BLaER1 (cell line): ENCODE results near the gene ZNF620.

ENCODE experiments used
- H3K27ac ChIP-seq: shearing (Covaris generic); formaldehyde crosslinking; 2 replicates; pipeline ENCODE4 v1.8.1; 2022
- H3K27me3 ChIP-seq: shearing (Covaris generic); formaldehyde crosslinking; 2 replicates; pipeline ENCODE4 v1.8.1; 2022
- H3K36me3 ChIP-seq: shearing (Covaris generic); formaldehyde crosslinking; 2 replicates; pipeline ENCODE4 v1.8.1; 2022
- H3K4me1 ChIP-seq: shearing (Covaris generic); formaldehyde crosslinking; 2 replicates; pipeline ENCODE4 v1.8.1; 2022
- H3K4me2 ChIP-seq: shearing (Covaris generic); formaldehyde crosslinking; 2 replicates; pipeline ENCODE4 v1.8.1; 2022
- H3K4me3 ChIP-seq: shearing (Covaris generic); formaldehyde crosslinking; 2 replicates; pipeline ENCODE4 v1.8.1; 2022
- H3K9ac ChIP-seq: shearing (Covaris generic); formaldehyde crosslinking; 2 replicates; pipeline ENCODE4 v1.8.1; 2022
- H3K9me3 ChIP-seq: shearing (Covaris generic); formaldehyde crosslinking; 2 replicates; pipeline ENCODE4 v1.8.1; 2022
- H4K20me1 ChIP-seq: shearing (Covaris generic); formaldehyde crosslinking; 2 replicates; pipeline ENCODE4 v1.8.1; 2022
- Cebpa-rat ChIP-seq: shearing (Covaris generic); IDR thresholded peaks from 2 replicates; pipeline ENCODE4 v1.8.1; 2022

The ZNF620 gene

DNA sequence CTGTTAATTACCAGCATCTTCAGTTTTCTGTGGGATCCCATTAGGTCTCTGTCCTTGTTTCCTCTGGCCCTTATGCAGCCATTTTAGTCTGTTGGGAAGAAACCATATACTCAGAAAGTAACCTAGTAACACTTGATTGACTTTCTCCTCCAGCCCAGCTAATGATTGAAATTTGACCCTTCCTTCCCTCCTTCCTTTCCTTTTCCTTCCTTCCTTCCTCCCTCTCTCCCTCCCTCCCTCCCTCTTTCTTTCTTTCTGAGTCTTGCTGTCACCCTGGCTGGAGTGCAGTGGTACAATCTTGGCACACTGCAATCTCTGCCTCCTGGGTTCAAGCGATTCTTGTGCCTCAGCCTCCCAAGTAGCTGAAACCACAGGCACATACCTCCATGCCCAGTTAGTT lies 5.9 kb upstream of the ZNF620 start:
- Histone ChIP-seq H3K27me3 (no peaks in the 10 kb centered on the region), H3K4me1 (no peaks in the 10 kb centered on the region), H3K9ac (no peak overlapping the region), H4K20me1 (no peaks in the 10 kb centered on the region), H3K4me3 (no peak overlapping the region), H3K27ac (no peak overlapping the region), H3K9me3 (0 out of 2 replicates have a peak, but pooled peaks cover 2% of the 10 kb centered on the region), H3K4me2 (no peak overlapping the region), H3K36me3 (no peaks in the 10 kb centered on the region)
- TF ChIP-seq Cebpa-rat = no peak

- no peaks in the 10 kb centered on the region for H3K36me3 ChIP-seq
- no peak overlapping the region for H3K27ac ChIP-seq
- H4K20me1 ChIP-seq = no peaks in the 10 kb centered on the region
- H3K27me3 ChIP-seq = peaks cover 14% of the 10 kb centered on the region
- H3K4me2 ChIP-seq = no peak overlapping the region
- H3K9me3 ChIP-seq = peaks cover 13% of the 10 kb centered on the region
- H3K4me1 ChIP-seq = 0 out of 2 replicates have a peak, but pooled peaks cover 5% of the 10 kb centered on the region
- no peak overlapping the region for H3K9ac ChIP-seq
- no peak overlapping the region for H3K4me3 ChIP-seq
- no peak for TF ChIP-seq Cebpa-rat
Measured at GRCh38 chr3:40502034-40502433, 3.8 kb upstream of the ZNF620 start.

GRCh38 chr3:40504636-40505430 lies 1.0 kb upstream of the ZNF620 start:
- Histone ChIP-seq H3K9ac (no peak overlapping the region), H3K4me3 (no peak overlapping the region), H3K36me3 (no peaks in the 10 kb centered on the region), H3K27me3 (peaks cover 14% of the 10 kb centered on the region), H3K4me2 (no peak overlapping the region), H3K9me3 (peaks cover 13% of the 10 kb centered on the region), H3K4me1 (0 out of 2 replicates have a peak, but pooled peaks cover 5% of the 10 kb centered on the region), H4K20me1 (no peaks in the 10 kb centered on the region), H3K27ac (no peak overlapping the region)
- no peak for TF ChIP-seq Cebpa-rat

DNA sequence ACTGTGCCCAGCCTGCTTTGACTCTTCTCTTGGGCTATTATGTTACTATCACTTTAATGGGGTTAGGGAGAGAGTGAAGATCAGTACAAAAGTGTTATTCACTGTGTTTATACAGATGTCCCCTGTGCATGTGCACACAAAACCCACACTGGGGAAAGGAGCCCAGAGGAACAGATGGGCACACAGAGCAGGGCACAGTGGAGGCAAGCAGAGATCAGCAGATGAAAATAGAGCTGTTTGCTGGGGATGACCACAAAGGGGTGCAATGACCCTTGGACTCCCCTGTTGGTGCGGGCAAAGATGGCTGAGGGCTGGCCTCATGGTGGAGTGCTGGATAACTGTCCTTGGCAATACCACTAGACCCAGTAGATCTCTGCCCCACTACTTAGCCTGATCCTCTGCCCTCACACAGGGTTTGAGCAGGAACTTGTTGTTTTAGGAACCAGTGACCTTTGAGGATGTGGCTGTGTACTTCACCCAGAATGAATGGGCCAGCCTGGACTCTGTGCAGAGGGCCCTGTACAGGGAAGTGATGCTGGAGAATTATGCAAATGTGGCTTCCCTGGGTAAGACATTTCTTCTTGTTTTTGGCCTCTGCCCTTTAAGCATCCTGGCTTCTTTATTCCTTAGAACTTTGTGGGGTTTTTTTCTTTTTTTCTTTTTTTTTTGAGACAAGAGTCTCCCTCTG lies 5.3 kb downstream of the ZNF620 start:
- no peaks in the 10 kb centered on the region; the same call in 1 of the 2 replicates for H3K36me3 ChIP-seq

GRCh38 chr3:40516201-40516600 lies 10.4 kb downstream of the ZNF620 start:
- Histone ChIP-seq H3K4me2 (no peak overlapping the region), H3K4me1 (no peaks in the 10 kb centered on the region), H3K27me3 (no peaks in the 10 kb centered on the region), H3K9me3 (no peaks in the 10 kb centered on the region; the same call in 1 of the 2 replicates), H3K36me3 (no peaks in the 10 kb centered on the region), H3K27ac (no peak overlapping the region), H3K4me3 (no peak overlapping the region), H4K20me1 (no peaks in the 10 kb centered on the region), H3K9ac (no peak overlapping the region)
- TF ChIP-seq Cebpa-rat = no peak

More for the DNA sequence above, 5.3 kb downstream of the ZNF620 start:
- H3K27me3 ChIP-seq = peaks cover 5% of the 10 kb centered on the region; the same call in 1 of the 2 replicates
- no peak for TF ChIP-seq Cebpa-rat
- no peak overlapping the region for H3K27ac ChIP-seq
- no peaks in the 10 kb centered on the region for H4K20me1 ChIP-seq
- no peak overlapping the region for H3K9ac ChIP-seq
- no peaks in the 10 kb centered on the region for H3K9me3 ChIP-seq
- no peak overlapping the region for H3K4me2 ChIP-seq
- H3K4me1 ChIP-seq = no peaks in the 10 kb centered on the region
- H3K4me3 ChIP-seq = no peak overlapping the region

- Histone ChIP-seq H3K27ac (no peak overlapping the region), H3K27me3 (no peaks in the 10 kb centered on the region), H3K9ac (no peak overlapping the region), H4K20me1 (no peaks in the 10 kb centered on the region), H3K4me2 (no peak overlapping the region), H3K36me3 (no peaks in the 10 kb centered on the region), H3K9me3 (no peaks in the 10 kb centered on the region; the same call in 1 of the 2 replicates), H3K4me1 (no peaks in the 10 kb centered on the region), H3K4me3 (no peak overlapping the region)
- no peak for TF ChIP-seq Cebpa-rat
Measured at GRCh38 chr3:40518067-40518466, 12.2 kb downstream of the ZNF620 start.

DNA sequence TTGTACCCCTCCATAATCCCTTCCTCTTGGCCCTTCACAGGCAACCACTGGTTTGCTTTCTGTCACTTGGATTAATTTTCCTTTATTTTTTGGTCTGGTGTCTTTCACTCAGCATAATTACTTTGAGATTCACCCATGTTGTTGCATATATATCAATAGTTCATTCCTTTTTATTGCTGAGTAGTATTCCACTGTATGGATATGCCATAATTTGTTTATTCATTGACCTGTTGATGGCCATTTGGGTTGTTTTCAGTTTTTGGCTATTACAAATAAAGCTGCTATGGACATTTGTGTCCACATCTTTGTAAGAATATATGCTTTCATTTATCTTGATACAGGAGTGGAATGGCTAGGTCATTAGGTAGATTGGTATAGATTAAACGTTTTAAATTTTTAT lies 13.0 kb downstream of the ZNF620 start:
- Histone ChIP-seq H4K20me1 (no peaks in the 10 kb centered on the region), H3K9ac (no peak overlapping the region), H3K27me3 (no peaks in the 10 kb centered on the region), H3K4me1 (no peaks in the 10 kb centered on the region), H3K9me3 (no peaks in the 10 kb centered on the region; the same call in 1 of the 2 replicates), H3K36me3 (no peaks in the 10 kb centered on the region), H3K4me2 (no peak overlapping the region), H3K27ac (no peak overlapping the region), H3K4me3 (no peak overlapping the region)
- no peak for TF ChIP-seq Cebpa-rat

- Histone ChIP-seq H3K4me2 (no peak overlapping the region), H3K27ac (no peak overlapping the region), H3K4me3 (no peak overlapping the region), H3K4me1 (peaks cover 19% of the 10 kb centered on the region), H3K36me3 (no peaks in the 10 kb centered on the region), H3K9me3 (no peaks in the 10 kb centered on the region; the same call in 1 of the 2 replicates), H3K27me3 (no peaks in the 10 kb centered on the region), H3K9ac (no peak overlapping the region), H4K20me1 (no peaks in the 10 kb centered on the region)
- no peak for TF ChIP-seq Cebpa-rat
Measured at GRCh38 chr3:40521254-40521653, 15.4 kb downstream of the ZNF620 start.

DNA sequence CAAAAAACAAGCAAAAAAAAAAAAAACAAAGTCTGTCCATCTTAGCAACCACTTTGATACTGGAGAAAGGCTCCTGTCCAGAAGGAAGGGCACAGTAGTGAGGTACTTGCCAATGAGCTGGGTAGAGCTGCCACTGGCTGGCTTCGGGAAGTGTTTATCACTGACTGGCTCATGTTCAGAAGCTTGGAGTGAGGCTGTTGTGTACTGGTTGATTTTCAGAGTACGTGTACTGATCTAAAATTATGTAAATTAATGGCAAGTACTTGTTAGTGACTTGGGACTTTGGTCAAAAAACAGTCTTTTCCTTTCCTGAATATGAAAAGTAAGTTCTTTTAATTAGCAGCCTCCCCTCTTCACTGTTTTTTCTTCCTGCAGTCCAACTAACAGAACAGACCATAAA lies 17.9 kb downstream of the ZNF620 start:
- H3K27me3 ChIP-seq = no peaks in the 10 kb centered on the region
- peaks cover 19% of the 10 kb centered on the region for H3K4me1 ChIP-seq
- H3K4me3 ChIP-seq = no peak overlapping the region
- no peaks in the 10 kb centered on the region for H4K20me1 ChIP-seq
- H3K36me3 ChIP-seq = peaks cover 16% of the 10 kb centered on the region; the same call in 1 of the 2 replicates
- TF ChIP-seq Cebpa-rat = no peak
- H3K27ac ChIP-seq = no peak overlapping the region
- no peaks in the 10 kb centered on the region; the same call in 1 of the 2 replicates for H3K9me3 ChIP-seq
- H3K9ac ChIP-seq = no peak overlapping the region
- H3K4me2 ChIP-seq = peak overlapping the region; percentile 96; the same call in 1 of the 2 replicates

GRCh38 chr3:40524222-40524567 lies 18.4 kb downstream of the ZNF620 start:
- peak overlapping the region; percentile 90 for H3K4me3 ChIP-seq
- peaks cover 21% of the 10 kb centered on the region; the same call in 1 of the 2 replicates for H3K36me3 ChIP-seq
- peak overlapping the region; percentile 88 for H3K27ac ChIP-seq
- H4K20me1 ChIP-seq = no peaks in the 10 kb centered on the region
- H3K4me1 ChIP-seq = peaks cover 19% of the 10 kb centered on the region
- H3K9ac ChIP-seq = peak overlapping the region; percentile 89
- no peaks in the 10 kb centered on the region; the same call in 1 of the 2 replicates for H3K9me3 ChIP-seq
- H3K4me2 ChIP-seq = peak overlapping the region; percentile 96
- no peaks in the 10 kb centered on the region for H3K27me3 ChIP-seq
- no peak for TF ChIP-seq Cebpa-rat
